ENCODE results near the gene NAA38.

DNA sequence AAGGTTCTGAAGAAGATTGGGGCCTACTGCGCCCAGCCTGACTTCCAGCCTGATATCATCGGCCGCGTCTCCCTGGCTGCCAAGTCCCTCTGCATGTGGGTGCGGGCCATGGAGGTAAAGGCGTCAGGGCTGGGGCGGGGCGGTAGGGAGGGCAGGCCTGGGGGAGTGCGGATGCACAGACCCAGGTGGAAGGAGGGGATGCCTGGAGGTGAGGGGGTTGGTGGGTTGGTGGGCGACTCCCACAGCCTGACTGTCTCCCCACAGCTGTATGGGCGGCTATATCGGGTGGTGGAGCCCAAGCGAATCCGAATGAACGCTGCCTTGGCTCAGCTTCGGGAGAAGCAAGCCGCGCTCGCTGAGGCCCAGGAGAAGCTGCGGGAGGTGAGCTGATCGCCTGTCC, 50.2 kb downstream of the NAA38 start:
- TF ChIP-seq, protein P1, sequence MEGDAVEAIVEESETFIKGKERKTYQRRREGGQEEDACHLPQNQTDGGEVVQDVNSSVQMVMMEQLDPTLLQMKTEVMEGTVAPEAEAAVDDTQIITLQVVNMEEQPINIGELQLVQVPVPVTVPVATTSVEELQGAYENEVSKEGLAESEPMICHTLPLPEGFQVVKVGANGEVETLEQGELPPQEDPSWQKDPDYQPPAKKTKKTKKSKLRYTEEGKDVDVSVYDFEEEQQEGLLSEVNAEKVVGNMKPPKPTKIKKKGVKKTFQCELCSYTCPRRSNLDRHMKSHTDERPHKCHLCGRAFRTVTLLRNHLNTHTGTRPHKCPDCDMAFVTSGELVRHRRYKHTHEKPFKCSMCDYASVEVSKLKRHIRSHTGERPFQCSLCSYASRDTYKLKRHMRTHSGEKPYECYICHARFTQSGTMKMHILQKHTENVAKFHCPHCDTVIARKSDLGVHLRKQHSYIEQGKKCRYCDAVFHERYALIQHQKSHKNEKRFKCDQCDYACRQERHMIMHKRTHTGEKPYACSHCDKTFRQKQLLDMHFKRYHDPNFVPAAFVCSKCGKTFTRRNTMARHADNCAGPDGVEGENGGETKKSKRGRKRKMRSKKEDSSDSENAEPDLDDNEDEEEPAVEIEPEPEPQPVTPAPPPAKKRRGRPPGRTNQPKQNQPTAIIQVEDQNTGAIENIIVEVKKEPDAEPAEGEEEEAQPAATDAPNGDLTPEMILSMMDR (tag by site-specific recombination; IDR thresholded peaks at IDR 0.05): no peak
- no peak for TF ChIP-seq ZNF529 (tag by site-specific recombination; IDR thresholded peaks at IDR 0.05; ENCODE audit: insufficient replicate concordance)
- no peak for TF ChIP-seq ZBTB7A (tag by site-specific recombination; IDR thresholded peaks at IDR 0.05; ENCODE audit: low read depth)
- no peak for TF ChIP-seq ZNF174 (tag by site-specific recombination; IDR thresholded peaks at IDR 0.05)
- no peak for TF ChIP-seq HOXA7 (CRISPR knock-in tag; IDR thresholded peaks at IDR 0.05; ENCODE audit: borderline replicate concordance)

Measured in HEK293 (cell line).